ENCODE measurements around the gene FAM216B. TPM values are rescaled to one million over a fixed set of nuclear protein-coding genes. Genes with fewer than 3 reads are reported as not detected.
"Not testable (repeated sequence)": the region's sequence is repeated elsewhere in the genome, so short reads cannot be mapped to it uniquely, and the experiment has no call there.

FAM216B gene
- total RNA-seq, 2 donors from 2014 or later: 22.0 to 23.5 TPM

DNA sequence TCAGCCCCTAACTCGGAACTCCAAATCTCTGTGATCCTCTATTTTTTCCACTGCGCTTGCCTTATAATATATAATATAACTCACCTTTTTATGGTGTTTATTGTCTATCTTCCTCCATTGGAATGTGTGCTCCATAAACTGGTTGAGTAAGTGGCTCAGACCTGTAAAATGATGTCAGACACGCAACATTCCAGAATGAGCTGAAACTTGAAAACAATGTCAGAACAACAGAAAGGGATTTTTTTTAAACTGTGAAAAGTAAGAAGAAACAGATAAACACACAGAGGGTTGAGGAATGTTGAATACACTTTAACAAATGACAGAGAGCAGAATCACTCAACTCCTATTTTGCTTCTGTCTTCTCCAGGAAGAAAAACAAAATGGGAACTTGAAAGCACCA is 19.1 kb upstream of the FAM216B start:
- H3K4me1 ChIP-seq: no peaks in the 10 kb centered on the region
- H3K27me3 ChIP-seq: no peaks in the 10 kb centered on the region
- TF ChIP-seq, protein P1, sequence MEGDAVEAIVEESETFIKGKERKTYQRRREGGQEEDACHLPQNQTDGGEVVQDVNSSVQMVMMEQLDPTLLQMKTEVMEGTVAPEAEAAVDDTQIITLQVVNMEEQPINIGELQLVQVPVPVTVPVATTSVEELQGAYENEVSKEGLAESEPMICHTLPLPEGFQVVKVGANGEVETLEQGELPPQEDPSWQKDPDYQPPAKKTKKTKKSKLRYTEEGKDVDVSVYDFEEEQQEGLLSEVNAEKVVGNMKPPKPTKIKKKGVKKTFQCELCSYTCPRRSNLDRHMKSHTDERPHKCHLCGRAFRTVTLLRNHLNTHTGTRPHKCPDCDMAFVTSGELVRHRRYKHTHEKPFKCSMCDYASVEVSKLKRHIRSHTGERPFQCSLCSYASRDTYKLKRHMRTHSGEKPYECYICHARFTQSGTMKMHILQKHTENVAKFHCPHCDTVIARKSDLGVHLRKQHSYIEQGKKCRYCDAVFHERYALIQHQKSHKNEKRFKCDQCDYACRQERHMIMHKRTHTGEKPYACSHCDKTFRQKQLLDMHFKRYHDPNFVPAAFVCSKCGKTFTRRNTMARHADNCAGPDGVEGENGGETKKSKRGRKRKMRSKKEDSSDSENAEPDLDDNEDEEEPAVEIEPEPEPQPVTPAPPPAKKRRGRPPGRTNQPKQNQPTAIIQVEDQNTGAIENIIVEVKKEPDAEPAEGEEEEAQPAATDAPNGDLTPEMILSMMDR (IDR thresholded peaks at IDR 0.05): no peak
- no peak overlapping the region for H3K4me3 ChIP-seq
- no peaks in the 10 kb centered on the region for H3K36me3 ChIP-seq
- H3K9me3 ChIP-seq: no peaks in the 10 kb centered on the region
- no peak overlapping the region for H3K27ac ChIP-seq
- no peak for DNase-seq (ENCODE audit: low spot score)

DNA sequence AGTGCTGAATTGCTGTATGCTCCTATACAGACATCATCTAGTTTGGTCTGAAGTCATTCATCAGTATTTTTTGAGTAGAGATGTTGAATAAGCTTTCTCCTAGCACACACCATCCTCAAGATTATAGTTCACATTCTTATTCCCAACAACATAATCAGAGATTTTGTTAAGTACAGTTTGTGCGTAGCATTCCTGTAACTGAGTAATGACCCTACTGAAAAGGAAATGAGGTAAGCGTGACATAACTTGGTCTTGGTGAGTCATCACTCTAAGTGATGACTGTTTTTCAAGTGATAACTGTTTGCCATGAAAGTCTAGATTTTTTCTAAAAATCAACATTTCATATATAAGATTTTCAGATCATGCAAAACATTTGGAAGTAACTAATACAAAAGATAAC is 18.5 kb upstream of the FAM216B start:
- TF ChIP-seq, protein P1 (IDR thresholded peaks at IDR 0.05): no peak
- no peak for DNase-seq (ENCODE audit: low spot score)
- Histone ChIP-seq H3K4me1 (no peaks in the 10 kb centered on the region), H3K27me3 (no peaks in the 10 kb centered on the region), H3K9me3 (no peaks in the 10 kb centered on the region), H3K4me3 (no peak overlapping the region), H3K36me3 (no peaks in the 10 kb centered on the region), H3K27ac (no peak overlapping the region)

DNA sequence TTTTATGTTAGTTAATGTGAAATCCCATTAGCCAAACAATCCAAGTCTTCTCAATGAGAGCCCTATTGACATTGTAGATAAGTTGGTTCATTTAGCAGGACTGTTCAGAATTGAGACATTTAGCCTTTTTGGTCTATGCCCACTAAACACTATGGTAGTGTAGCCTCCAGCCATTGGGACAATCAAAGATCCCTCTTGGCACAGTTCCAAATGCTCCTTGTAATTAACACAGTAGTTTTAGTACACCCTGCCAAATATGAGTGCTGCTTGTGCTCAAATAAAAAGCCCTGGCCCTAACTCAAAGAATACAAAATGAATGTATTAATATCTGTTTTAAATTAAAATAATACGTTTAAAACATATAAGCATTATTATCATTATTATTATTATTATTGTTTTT is 15.4 kb upstream of the FAM216B start:
- Histone ChIP-seq H3K27ac (no peak overlapping the region), H3K9me3 (no peaks in the 10 kb centered on the region), H3K4me1 (no peaks in the 10 kb centered on the region), H3K36me3 (no peaks in the 10 kb centered on the region), H3K27me3 (no peaks in the 10 kb centered on the region), H3K4me3 (no peak overlapping the region)
- DNase-seq (ENCODE audit: low spot score): no peak
- TF ChIP-seq, protein P1 (IDR thresholded peaks at IDR 0.05): no peak

DNA sequence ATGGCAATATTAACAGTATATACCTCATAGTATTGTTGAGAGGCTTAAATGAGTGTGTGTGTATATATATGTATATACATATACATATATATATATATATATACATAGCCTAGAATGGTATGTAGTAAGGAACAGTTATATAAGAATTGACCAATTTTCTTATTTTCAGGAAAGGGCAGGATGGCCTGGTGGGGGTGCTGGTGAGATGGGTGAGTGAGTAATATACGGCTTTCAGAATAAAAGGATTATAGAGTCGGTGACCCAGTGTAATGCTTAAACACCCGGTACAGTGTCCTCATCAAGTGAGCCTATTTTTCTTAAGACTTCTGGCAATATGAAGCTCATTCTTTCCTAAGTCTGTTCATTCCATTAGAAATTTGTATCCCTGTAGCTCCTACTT is 11.7 kb upstream of the FAM216B start:
- TF ChIP-seq, protein P1 (IDR thresholded peaks at IDR 0.05): no peak
- Histone ChIP-seq H3K27me3 (no peaks in the 10 kb centered on the region), H3K9me3 (peaks cover 0 to 4% of the 10 kb centered on the region in 2 donors), H3K4me3 (no peak overlapping the region), H3K4me1 (no peaks in the 10 kb centered on the region), H3K27ac (no peak overlapping the region), H3K36me3 (no peaks in the 10 kb centered on the region)
- DNase-seq (ENCODE audit: low spot score): no peak

DNA sequence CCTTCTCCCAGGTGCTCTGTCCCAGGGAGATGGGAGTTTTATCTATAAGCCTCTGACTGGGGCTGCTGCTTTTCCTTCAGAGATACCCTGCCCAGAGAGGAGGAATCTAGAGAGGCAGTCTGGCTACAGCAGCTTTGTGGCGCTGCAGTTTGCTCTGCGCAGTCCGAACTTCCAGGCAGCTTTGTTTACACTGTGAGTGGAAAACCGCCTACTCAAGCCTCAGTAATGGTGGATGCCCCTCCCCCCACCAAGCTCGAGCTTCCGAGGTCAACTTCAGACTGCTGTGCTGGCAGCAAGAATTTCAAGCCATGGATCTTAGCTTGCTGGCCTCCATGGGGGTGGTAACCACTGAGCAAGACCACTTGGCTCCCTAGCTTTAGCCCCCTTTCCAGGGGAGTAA is 4.8 kb upstream of the FAM216B start:
- H3K4me3 ChIP-seq; DNase-seq (ENCODE audit: low spot score); H3K27ac ChIP-seq; H3K9me3 ChIP-seq; H3K4me1 ChIP-seq; H3K36me3 ChIP-seq; H3K27me3 ChIP-seq: not testable (repeated sequence)

DNA sequence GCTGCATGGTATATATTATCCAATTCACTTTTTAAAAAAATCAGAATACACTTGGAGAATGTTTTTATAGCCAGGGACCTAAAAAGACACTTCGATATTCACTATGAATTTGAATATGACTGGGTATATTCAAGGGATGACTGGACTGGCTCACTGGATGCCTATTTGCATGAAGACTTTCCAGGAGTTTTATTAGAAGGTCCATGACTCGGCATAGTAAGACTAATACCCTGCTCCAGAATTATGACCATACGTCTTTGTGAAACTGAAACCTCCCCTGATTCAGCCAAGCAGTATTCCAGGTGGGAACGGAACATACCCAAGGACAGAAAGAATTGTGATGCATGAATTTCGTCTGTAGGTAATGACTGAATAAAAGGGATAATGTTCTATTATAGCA is 3.9 kb upstream of the FAM216B start:
- H3K36me3 ChIP-seq: no peaks in the 10 kb centered on the region
- no peak overlapping the region for H3K4me3 ChIP-seq
- H3K27me3 ChIP-seq: no peaks in the 10 kb centered on the region
- peaks cover 0 to 4% of the 10 kb centered on the region in 2 donors for H3K4me1 ChIP-seq
- TF ChIP-seq, protein P1 (IDR thresholded peaks at IDR 0.05): no peak
- no peak overlapping the region for H3K27ac ChIP-seq
- H3K9me3 ChIP-seq: peaks cover 0 to 4% of the 10 kb centered on the region in 2 donors
- DNase-seq (ENCODE audit: low spot score): no peak

Measured in right atrium auricular region (tissue), 2 donors.